ENCODE data around the gene NUDT14.

DNA sequence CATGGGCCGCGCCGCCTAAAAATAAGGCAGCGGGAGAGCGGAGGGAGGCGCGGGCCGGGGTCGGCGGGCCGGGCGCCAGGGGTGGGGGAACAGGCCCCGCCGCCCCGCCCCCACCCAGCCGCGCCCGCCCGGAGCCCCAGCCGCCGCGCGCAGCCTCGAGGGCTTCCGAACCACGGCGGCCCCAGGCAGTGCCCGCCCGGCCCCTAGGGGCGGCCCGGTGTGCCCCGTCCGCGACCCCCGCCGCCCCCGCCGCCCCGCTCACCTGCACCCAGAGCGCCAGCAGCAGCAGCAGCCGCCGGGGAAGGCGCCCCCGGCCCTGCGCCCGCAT lies 13.1 kb downstream of the NUDT14 start:
- no peak for TF ChIP-seq EP300 (IDR thresholded peaks at IDR 0.05)
- TF ChIP-seq, protein P1, sequence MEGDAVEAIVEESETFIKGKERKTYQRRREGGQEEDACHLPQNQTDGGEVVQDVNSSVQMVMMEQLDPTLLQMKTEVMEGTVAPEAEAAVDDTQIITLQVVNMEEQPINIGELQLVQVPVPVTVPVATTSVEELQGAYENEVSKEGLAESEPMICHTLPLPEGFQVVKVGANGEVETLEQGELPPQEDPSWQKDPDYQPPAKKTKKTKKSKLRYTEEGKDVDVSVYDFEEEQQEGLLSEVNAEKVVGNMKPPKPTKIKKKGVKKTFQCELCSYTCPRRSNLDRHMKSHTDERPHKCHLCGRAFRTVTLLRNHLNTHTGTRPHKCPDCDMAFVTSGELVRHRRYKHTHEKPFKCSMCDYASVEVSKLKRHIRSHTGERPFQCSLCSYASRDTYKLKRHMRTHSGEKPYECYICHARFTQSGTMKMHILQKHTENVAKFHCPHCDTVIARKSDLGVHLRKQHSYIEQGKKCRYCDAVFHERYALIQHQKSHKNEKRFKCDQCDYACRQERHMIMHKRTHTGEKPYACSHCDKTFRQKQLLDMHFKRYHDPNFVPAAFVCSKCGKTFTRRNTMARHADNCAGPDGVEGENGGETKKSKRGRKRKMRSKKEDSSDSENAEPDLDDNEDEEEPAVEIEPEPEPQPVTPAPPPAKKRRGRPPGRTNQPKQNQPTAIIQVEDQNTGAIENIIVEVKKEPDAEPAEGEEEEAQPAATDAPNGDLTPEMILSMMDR (IDR thresholded peaks at IDR 0.05): no peak
- TF ChIP-seq POLR2AphosphoS5 (IDR thresholded peaks at IDR 0.05): no peak
